Head of caudate nucleus (tissue), 42 donors: ENCODE results near the gene MAN1C1.
A peak's percentile ranks its signal among the peaks of the same experiment; 100 is the strongest.
"Not testable (repeated sequence)": the region's sequence is repeated elsewhere in the genome, so short reads cannot be mapped to it uniquely, and the experiment has no call there.

Experiments used
- DNase-seq, 42 donors: peaks; one replicate each; pipeline versions ENCODE4 v3.0.0 to v3.0.0-alpha.2; 2020 to 2021; ENCODE audit warnings: mixed read lengths in 7 of 42
- intact Hi-C: fragments of 100-400 bp; cut with DNase I; formaldehyde crosslinking; loops from one replicate; pipeline ENCODE4 v1.15.0; 2022

The MAN1C1 gene

GRCh38 chr1:25647863-25648262 is 31.3 kb downstream of the MAN1C1 start:
- intact Hi-C loops: no loop called here
- DNase-seq: peak in 3 of 42 donors; percentile 9 to 35 (median 33)

DNA sequence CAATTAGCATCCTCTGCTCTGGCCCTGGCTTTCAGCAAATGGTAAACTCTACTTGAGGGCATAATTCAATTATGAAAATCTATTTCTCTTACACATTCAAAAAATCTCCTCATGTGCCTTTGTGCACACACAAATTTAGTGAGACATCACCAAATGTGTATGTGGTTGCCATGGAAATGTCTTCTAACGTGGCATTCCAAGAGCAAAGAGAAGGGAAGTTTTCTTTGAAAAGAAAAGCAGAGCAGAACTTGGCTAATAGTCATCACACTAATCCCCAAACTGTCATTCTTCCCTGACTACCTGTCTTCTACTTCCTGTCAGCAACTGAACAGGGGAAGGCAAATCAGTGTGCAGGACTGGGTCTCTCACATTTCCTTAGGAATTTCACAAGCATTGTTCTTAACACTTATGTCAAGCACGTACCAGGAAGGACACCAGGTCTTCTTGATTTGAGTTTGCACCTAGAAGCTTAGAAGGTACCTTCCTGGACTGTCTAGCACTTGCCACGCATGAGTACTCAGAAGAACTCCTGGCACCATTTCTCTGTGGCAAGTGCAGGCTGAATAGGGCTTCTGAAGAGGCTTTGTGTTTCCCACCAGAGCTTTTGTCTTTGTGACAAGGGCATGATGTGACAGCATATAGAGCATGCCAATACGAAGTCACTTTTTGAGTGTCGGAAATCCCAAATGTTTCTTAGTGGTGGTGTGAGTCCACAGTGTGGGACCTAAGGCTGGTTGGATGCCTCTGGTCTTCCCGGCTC is 32.3 kb downstream of the MAN1C1 start:
- intact Hi-C loops: no loop called here
- DNase-seq: peak in 9 of 42 donors; percentile 12 to 53 (median 33)

DNA sequence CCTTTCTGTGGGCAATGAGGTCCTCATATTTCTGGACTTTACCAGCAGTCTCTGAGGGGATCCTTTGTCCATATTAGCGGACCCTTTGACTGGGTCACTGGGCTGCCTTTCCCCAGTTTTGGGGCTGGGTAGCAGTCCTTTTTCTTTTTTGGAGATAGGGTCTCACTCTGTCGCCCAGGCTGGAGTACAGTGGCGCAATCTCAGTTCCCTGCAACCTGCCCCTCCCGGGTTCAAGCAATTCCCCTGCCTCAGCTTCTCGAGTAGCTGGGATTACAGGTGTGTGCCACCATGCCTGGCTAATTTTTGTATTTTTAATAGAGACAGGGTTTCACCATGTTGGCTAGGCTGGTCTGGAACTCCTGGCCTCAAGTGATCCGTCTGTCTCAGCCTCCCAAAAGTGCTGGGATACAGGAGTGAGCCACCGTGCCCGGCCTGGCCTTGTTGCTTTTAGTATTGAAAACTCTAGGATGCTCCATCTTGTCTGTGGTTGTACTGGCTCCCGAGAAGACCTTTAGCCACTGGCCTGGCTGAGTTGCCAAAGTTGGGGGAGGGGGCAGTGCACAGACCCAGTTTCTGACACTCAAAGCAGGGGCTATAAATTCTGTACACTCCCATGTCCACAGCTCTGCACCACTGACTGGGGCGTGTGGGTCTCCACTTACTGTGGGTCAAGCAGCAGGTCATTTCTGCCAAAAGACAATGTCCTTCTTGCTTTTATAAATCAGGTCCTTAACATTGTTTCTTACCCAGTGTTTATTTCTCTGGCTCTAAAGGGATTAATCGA is 33.1 kb downstream of the MAN1C1 start:
- intact Hi-C loops: no loop called here
- DNase-seq: peak in 5 of 42 donors; percentile 4 to 25 (median 12)

- intact Hi-C loops: no loop called here
- DNase-seq: peak in 1 of 42 donors; percentile 1
These were observed 33.6 kb downstream of the MAN1C1 start for GRCh38 chr1:25650289-25650576.

- DNase-seq: peak in 4 of 42 donors; percentile 5 to 36 (median 20)
- intact Hi-C loops: no loop called here
These were observed 34.5 kb downstream of the MAN1C1 start for GRCh38 chr1:25651036-25651640.

GRCh38 chr1:25651824-25652741 is 35.5 kb downstream of the MAN1C1 start:
- DNase-seq: peak in 27 of 42 donors; percentile 9 to 69 (median 53)
- intact Hi-C loops: no loop called here

GRCh38 chr1:25653558-25653957 is 37.0 kb downstream of the MAN1C1 start:
- intact Hi-C loops: no loop called here
- peak in 6 of 42 donors; percentile 3 to 26 (median 8) for DNase-seq

DNA sequence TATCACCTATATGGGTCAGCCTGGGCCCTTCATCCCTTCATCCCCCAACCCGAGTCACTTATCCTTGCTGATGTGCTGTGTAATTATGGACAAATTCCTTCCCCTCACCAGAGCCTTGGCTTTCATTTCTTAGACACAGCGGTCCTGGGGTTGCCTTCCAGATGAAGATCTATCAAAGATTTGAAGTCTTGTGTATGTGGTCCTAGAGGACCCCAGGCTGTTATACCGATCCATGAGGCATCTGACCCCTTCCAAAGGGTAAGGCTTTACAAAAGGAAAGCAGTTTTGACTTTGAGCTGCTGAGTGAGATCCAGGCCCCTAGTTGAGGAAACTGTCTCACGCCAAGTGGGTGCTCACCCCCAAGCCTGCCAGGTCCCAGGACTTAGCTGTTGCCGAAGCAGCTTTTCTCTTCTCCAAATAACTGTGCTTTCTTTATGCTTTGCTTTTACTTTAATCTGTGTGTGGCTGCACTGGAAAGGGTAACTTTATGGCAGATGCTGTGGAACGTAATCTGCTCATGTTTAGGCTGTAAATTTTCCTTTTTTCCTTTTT is 37.6 kb downstream of the MAN1C1 start:
- intact Hi-C loops: no loop called here
- DNase-seq: peak in 5 of 42 donors; percentile 0 to 21 (median 10)

- intact Hi-C loops: no loop called here
- DNase-seq: peak in 19 of 42 donors; percentile 10 to 62 (median 41)
These were observed 40.7 kb downstream of the MAN1C1 start for GRCh38 chr1:25657121-25657882.

DNA sequence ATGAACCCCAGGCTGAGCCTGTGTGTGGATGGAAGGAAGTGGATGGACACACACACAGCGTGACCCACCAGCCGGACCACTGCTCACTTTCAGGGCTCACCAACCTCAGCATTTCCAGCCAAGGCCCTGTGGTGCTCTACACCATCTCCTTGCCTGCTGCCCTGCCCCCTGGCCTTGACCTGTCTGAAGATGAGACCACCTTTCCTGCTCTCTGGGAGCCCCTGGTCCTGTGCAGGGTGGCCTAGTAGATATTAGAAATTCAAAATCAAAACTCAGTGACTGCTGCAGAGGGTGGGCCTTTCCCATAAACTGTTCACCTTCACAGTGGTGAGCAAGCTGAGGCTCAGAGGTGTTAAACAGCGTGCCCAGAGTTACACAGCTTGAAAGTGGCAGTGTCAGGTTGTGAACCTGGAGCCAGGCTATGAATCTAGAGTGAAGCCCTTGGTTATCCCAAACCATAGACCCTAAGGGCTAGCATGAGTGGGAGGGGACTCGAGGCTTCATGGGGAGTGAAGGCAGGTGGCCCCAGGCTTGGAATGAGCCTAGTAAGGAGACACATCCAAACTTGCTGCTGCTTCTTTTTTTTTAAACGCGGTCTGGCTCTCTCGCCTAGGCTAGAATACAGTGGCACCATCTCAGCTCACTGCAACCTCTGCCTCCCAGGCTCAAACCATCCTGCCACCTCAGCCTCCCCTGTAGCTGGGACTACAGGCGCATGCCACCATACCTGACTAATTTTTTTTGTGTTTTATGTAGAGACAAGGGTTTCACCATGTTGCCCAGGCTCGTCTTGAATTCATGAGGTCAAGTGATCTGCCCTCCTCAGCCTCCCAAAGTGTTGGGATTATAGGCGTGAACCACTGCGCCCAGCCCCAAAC is 41.5 kb downstream of the MAN1C1 start:
- intact Hi-C loops: no loop called here
- DNase-seq: peak in 6 of 42 donors; percentile 5 to 41 (median 34)

- DNase-seq: peak in 11 of 42 donors; percentile 10 to 45 (median 25)
- intact Hi-C loops: no loop called here
These were observed 42.3 kb downstream of the MAN1C1 start for GRCh38 chr1:25658791-25659431.

DNA sequence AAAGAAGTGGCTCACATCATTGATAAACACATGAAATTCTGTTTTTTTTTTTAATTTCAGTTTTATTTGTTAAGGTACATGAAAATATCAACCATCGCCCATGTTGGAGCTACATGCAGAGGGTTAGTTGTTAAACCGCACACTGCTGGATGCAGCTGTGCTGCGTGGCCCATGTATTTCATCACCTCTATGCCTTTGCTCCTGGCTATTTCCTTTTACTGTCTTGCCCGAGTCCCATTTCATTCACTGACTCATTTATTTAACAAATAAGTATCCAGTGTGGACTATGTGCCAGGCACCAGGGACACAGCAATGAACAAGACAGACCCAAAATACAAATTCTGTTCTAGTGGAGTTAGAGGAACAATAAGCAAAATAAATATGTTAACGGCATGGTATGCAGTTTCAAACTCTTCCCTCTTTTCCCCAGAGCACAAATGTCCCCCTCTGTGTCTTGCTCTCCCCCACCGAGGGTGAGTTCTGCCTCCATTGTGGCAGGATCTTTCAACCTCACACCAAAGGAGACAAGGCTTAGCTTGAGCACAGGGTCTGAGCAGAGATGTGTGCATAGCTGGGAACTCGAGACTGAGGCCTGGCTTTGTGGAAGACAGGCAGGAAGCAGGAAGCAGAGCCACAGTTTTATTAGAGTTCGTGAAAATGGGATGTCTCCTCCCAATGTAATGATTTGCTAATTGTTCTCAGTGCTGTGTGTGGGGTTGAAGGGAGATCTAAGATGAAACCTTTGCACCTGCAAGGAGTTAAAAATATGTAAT is 44.6 kb downstream of the MAN1C1 start:
- DNase-seq: peak in 7 of 42 donors; percentile 2 to 19 (median 10)
- intact Hi-C loops: no loop called here

DNA sequence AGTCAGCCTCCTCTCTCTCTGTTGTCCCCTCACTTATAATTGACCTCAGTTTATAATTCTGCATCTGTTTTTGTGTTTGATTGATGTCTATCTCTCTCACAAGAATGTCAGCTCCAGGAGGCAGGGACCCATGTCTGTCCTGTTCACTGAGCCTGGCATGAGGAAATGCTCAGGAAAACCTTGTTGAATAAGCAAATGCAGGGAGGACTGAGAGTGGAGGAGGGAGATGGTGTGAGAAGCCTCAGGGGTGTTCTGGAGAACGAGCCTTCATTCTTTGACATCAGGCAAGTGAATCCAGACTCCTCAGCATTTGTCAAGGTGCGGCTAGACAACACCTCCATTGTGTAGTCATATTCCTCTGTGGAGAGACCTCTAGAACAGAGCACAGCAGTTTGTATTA is 45.5 kb downstream of the MAN1C1 start:
- intact Hi-C loops: no loop called here
- peak in 4 of 42 donors; percentile 3 to 16 (median 8) for DNase-seq

- intact Hi-C loops, DNase-seq: not testable (repeated sequence)
These were observed 46.4 kb downstream of the MAN1C1 start for GRCh38 chr1:25662959-25663358.

DNA sequence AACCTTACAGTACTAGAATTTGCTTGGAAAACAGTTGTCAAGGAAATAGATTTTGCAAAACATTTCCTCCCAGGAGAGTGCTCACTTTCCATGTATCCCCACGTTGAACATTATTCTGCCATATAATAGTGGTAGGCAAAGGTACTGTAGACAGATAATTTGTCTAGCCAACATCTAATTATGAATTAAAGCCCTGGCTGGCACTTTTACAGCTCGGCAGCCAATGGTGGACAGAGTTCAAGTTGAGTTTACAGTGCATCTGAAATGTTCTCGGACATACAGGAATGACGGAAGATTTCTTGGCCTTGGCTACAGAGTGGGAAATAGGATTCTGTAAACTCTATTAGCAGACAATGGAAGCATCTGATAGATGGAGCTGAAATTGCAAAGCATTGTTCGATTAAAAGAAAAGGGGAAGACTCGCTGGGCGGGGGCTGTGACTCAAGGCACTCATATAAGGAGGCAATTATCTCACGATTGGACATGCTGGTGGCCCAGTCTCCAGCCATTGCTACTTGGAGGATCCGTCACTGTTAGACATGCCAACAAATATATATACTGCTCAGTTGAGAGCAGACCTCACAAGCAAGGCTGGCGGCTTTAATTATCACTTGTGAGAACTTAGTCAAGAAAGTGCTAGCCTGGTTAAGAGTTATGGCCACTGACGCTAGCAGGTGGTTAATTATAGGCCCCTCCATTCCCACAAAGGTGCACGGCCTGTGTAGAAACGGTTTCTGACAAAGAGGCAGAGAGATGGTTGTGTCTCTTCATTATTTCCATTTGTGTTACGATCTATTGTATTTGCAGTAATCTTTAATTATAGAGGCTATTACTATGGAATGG is 48.0 kb downstream of the MAN1C1 start:
- DNase-seq: no peak
- intact Hi-C loops: no loop called here
